ENCODE data around the gene NOD2. TPM values are rescaled to one million over a fixed set of nuclear protein-coding genes. Genes with fewer than 3 reads are reported as not detected.

The NOD2 gene
- total and polyA plus RNA-seq, 4 donors, result 0.35 to 1.3 (median 0.48) TPM

DNA sequence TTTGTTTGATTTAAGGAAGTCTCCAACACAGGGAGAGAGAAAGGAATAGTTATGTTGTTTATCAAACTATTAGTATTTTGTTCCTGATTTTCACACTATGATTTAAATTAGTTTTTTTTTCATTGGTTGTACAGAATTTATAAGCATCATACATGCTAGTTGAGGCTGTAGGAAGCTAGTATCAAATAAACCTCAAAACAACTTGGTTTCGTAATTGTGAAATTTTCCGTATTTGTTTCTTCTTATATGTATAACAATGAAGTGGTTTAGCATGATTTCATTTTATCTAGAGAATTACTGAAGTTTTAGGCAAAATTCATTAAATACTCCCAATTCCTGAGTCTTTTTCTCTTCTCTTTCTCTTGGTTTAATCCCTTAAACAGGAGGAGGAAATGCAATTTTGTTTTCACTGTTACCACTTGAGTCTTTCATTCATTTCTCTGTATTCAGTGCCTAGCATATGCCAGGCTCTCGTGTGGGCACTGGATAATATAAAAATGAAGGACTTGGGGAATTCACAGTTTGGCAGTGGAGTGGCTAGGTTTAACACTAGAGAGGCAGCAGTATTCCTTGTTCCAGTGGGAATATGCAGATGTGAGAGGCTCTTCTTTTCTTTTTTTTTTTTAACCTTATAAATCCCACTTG is 50.3 kb downstream of the NOD2 start:
- Histone ChIP-seq H3K4me3 (ENCODE audit: low read depth in 1 of 3, low read length in 3 of 3) (no peak overlapping the region), H3K9ac (ENCODE audit: low read depth in 1 of 2, low read length in 2 of 2) (peak overlapping the region; percentile 1 to 27), H3K27me3 (ENCODE audit: control insufficient read depth in 4 of 4, insufficient read depth in 4 of 4, low read length in 3 of 4) (no peaks in the 10 kb centered on the region), H3K9me3 (ENCODE audit: control insufficient read depth in 4 of 4, low read length in 3 of 4) (no peaks in the 10 kb centered on the region), H3K36me3 (ENCODE audit: control insufficient read depth in 4 of 4, insufficient read depth in 3 of 4, low read depth in 1 of 4, low read length in 3 of 4) (peaks cover 0 to 4% (median under 1%) of the 10 kb centered on the region in 4 donors), H3K4me1 (ENCODE audit: control insufficient read depth in 4 of 4, insufficient read depth in 4 of 4, low read length in 3 of 4) (peaks cover 0 to 33% (median 15%) of the 10 kb centered on the region in 4 donors), H3K27ac (ENCODE audit: low read depth in 1 of 2, low read length in 2 of 2) (peak overlapping the region in 1 of 2 donors; percentile 91)
- 70% methylated on average over 3 of the region's 3 CpGs for whole genome bisulfite sequencing
- no peak for DNase-seq (ENCODE audit: low spot score)
- TF ChIP-seq FOXA1 (IDR thresholded peaks at IDR 0.05) (no peak), HNF4A (conservative IDR thresholded peaks at IDR 0.05) (no peak)

DNA sequence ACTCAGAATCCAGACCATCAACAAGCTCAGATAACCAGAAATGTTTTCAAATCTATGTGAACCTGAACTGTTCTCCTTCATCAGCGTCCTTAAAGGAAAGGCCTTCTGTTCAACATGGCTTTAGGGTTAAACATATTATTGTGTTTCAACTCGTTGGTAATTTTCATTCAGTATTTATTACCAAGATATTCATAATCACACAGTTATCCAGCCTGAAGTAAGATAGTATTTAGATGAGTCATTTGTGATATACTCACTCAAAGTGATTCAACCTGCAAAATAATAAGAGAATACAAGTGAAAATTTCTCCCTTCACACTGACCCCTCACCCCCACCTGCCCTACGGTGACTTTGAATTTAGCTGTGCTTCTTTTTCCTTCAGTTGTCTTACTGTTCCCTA is 51.5 kb downstream of the NOD2 start:
- Histone ChIP-seq H3K27me3 (ENCODE audit: control insufficient read depth in 4 of 4, insufficient read depth in 4 of 4, low read length in 3 of 4) (no peaks in the 10 kb centered on the region), H3K4me3 (ENCODE audit: low read depth in 1 of 3, low read length in 3 of 3) (no peak overlapping the region), H3K36me3 (ENCODE audit: control insufficient read depth in 4 of 4, insufficient read depth in 3 of 4, low read depth in 1 of 4, low read length in 3 of 4) (peaks cover 2 to 10% (median 4%) of the 10 kb centered on the region in 4 donors), H3K9me3 (ENCODE audit: control insufficient read depth in 4 of 4, low read length in 3 of 4) (no peaks in the 10 kb centered on the region), H3K9ac (ENCODE audit: low read depth in 1 of 2, low read length in 2 of 2) (no peak overlapping the region), H3K4me1 (ENCODE audit: control insufficient read depth in 4 of 4, insufficient read depth in 4 of 4, low read length in 3 of 4) (peaks cover 0 to 33% (median 15%) of the 10 kb centered on the region in 4 donors), H3K27ac (ENCODE audit: low read depth in 1 of 2, low read length in 2 of 2) (no peak overlapping the region)
- TF ChIP-seq, protein P1, sequence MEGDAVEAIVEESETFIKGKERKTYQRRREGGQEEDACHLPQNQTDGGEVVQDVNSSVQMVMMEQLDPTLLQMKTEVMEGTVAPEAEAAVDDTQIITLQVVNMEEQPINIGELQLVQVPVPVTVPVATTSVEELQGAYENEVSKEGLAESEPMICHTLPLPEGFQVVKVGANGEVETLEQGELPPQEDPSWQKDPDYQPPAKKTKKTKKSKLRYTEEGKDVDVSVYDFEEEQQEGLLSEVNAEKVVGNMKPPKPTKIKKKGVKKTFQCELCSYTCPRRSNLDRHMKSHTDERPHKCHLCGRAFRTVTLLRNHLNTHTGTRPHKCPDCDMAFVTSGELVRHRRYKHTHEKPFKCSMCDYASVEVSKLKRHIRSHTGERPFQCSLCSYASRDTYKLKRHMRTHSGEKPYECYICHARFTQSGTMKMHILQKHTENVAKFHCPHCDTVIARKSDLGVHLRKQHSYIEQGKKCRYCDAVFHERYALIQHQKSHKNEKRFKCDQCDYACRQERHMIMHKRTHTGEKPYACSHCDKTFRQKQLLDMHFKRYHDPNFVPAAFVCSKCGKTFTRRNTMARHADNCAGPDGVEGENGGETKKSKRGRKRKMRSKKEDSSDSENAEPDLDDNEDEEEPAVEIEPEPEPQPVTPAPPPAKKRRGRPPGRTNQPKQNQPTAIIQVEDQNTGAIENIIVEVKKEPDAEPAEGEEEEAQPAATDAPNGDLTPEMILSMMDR (IDR thresholded peaks at IDR 0.05; ENCODE audit: low read depth, low read length, missing input control), result no peak
- TF ChIP-seq SP1 (IDR thresholded peaks at IDR 0.05) (no peak), EGR1 (IDR thresholded peaks at IDR 0.05; ENCODE audit: low read depth in 2 of 2) (no peak), GABPA (IDR thresholded peaks at IDR 0.05 in 1 of 2, conservative IDR thresholded peaks at IDR 0.05 in 1 of 2) (no peak), RAD21 (IDR thresholded peaks at IDR 0.05) (no peak), RXRA (IDR thresholded peaks at IDR 0.05) (no peak)
- TF ChIP-seq, protein P2, sequence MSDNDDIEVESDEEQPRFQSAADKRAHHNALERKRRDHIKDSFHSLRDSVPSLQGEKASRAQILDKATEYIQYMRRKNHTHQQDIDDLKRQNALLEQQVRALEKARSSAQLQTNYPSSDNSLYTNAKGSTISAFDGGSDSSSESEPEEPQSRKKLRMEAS (IDR thresholded peaks at IDR 0.05), result no peak
- WGBS, result 78% methylated on average over 3 of the region's 3 CpGs
- no peak for DNase-seq (ENCODE audit: low spot score)

DNA sequence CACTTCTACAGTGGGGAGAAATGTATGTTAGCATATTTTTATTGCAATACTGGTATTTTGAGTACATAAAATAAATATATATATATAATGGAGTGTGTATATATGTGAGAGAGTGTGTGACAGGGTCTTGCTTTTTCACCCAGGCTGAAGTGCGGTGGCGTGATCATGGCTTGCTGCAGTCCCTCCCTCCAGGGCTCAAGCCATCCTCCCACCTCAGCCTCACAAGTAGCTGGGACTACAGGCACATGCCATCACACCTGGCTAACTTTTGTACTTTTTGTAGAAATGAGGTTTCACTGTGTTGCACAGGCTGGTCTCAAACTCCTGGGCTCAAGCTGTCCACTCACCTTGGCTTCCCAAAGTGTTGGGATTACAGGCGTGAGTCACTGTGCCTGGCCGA is 52.5 kb downstream of the NOD2 start:
- DNase-seq (ENCODE audit: low spot score), result no peak
- Histone ChIP-seq H3K27me3 (ENCODE audit: control insufficient read depth in 4 of 4, insufficient read depth in 4 of 4, low read length in 3 of 4) (no peaks in the 10 kb centered on the region), H3K4me1 (ENCODE audit: control insufficient read depth in 4 of 4, insufficient read depth in 4 of 4, low read length in 3 of 4) (peaks cover 0 to 29% (median 15%) of the 10 kb centered on the region in 4 donors), H3K9me3 (ENCODE audit: control insufficient read depth in 4 of 4, low read length in 3 of 4) (no peaks in the 10 kb centered on the region), H3K36me3 (ENCODE audit: control insufficient read depth in 4 of 4, insufficient read depth in 3 of 4, low read depth in 1 of 4, low read length in 3 of 4) (peaks cover 3 to 19% (median 7%) of the 10 kb centered on the region in 4 donors), H3K4me3 (ENCODE audit: low read depth in 1 of 3, low read length in 3 of 3) (no peak overlapping the region), H3K9ac (ENCODE audit: low read depth in 1 of 2, low read length in 2 of 2) (no peak overlapping the region), H3K27ac (ENCODE audit: low read depth in 1 of 2, low read length in 2 of 2) (no peak overlapping the region)
- 90% methylated on average over 4 of the region's 4 CpGs for WGBS
- TF ChIP-seq HNF4A (conservative IDR thresholded peaks at IDR 0.05) (no peak), FOXA1 (IDR thresholded peaks at IDR 0.05) (no peak), RXRA (IDR thresholded peaks at IDR 0.05) (no peak), SP1 (IDR thresholded peaks at IDR 0.05) (no peak), FOXA2 (IDR thresholded peaks at IDR 0.05) (no peak), NR2F2 (IDR thresholded peaks at IDR 0.05) (no peak), YY1 (IDR thresholded peaks at IDR 0.05) (no peak), RAD21 (IDR thresholded peaks at IDR 0.05) (no peak), HNF4G (IDR thresholded peaks at IDR 0.05) (no peak)
- TF ChIP-seq, protein P3, sequence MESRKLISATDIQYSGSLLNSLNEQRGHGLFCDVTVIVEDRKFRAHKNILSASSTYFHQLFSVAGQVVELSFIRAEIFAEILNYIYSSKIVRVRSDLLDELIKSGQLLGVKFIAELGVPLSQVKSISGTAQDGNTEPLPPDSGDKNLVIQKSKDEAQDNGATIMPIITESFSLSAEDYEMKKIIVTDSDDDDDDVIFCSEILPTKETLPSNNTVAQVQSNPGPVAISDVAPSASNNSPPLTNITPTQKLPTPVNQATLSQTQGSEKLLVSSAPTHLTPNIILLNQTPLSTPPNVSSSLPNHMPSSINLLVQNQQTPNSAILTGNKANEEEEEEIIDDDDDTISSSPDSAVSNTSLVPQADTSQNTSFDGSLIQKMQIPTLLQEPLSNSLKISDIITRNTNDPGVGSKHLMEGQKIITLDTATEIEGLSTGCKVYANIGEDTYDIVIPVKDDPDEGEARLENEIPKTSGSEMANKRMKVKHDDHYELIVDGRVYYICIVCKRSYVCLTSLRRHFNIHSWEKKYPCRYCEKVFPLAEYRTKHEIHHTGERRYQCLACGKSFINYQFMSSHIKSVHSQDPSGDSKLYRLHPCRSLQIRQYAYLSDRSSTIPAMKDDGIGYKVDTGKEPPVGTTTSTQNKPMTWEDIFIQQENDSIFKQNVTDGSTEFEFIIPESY (IDR thresholded peaks at IDR 0.05), result no peak

Data from liver (tissue), 9 donors.